Activated T-helper 1 cell treated with Interleukin-2 at 50 U/mL for 16 hours (primary cell): Measurements from ENCODE around the gene PLIN5.

ENCODE experiments used
- DNase-seq: peaks from one replicate; pipeline ENCODE4 v3.0.0-alpha.2; 2020; ENCODE audit warnings: low read depth

The PLIN5 gene

GRCh38 chr19:4534836-4535658 lies at the start of gene PLIN5:
PLIN5 (minus strand) TSS chr19:4535224; CDS start chr19:4534074, 1,150 bp downstream.
- DNase-seq, result no peak

- no peak for DNase-seq
These were observed 49.1 kb upstream of the PLIN5 start for GRCh38 chr19:4583961-4584669.

- no peak for DNase-seq
These were observed 48.2 kb upstream of the PLIN5 start for GRCh38 chr19:4582980-4583842.

- DNase-seq, result no peak
These were observed 46.9 kb upstream of the PLIN5 start for GRCh38 chr19:4581666-4582553.

- no peak for DNase-seq
These were observed 46.1 kb upstream of the PLIN5 start for GRCh38 chr19:4580961-4581665.

GRCh38 chr19:4580021-4580901 lies 45.2 kb upstream of the PLIN5 start:
- DNase-seq, result no peak

GRCh38 chr19:4579389-4579788 lies 44.4 kb upstream of the PLIN5 start:
- DNase-seq, result no peak

GRCh38 chr19:4578552-4579248 lies 43.7 kb upstream of the PLIN5 start:
- DNase-seq, result no peak

GRCh38 chr19:4577020-4577782 lies 42.2 kb upstream of the PLIN5 start:
- DNase-seq, result no peak

- DNase-seq, result peak; percentile 36
These were observed 41.3 kb upstream of the PLIN5 start for GRCh38 chr19:4576016-4576933.

GRCh38 chr19:4575267-4576015 lies 40.4 kb upstream of the PLIN5 start:
- no peak for DNase-seq

GRCh38 chr19:4573682-4574081 lies 38.7 kb upstream of the PLIN5 start:
- DNase-seq, result no peak

- no peak for DNase-seq
These were observed 36.4 kb upstream of the PLIN5 start for GRCh38 chr19:4571305-4571917.

- DNase-seq, result no peak
These were observed 35.9 kb upstream of the PLIN5 start for GRCh38 chr19:4570916-4571304.

- DNase-seq, result no peak
These were observed 35.4 kb upstream of the PLIN5 start for GRCh38 chr19:4570402-4570801.

- DNase-seq, result no peak
These were observed 33.9 kb upstream of the PLIN5 start for GRCh38 chr19:4568886-4569285.
